22Rv1 (cell line): ENCODE data around the gene SAMD4A.

Source experiments
- CTCF ChIP-seq: fragments of 450-650 bp; IDR thresholded peaks from 2 replicates; pipeline ENCODE4 v1.5.1; 2017; ENCODE audit warnings: mild to moderate bottlenecking
- ZFX ChIP-seq: fragments of 450-650 bp; IDR thresholded peaks from 2 replicates; pipeline ENCODE4 v1.6.1; 2017; ENCODE audit warnings: antibody characterized with exemption, borderline replicate concordance

DNA sequence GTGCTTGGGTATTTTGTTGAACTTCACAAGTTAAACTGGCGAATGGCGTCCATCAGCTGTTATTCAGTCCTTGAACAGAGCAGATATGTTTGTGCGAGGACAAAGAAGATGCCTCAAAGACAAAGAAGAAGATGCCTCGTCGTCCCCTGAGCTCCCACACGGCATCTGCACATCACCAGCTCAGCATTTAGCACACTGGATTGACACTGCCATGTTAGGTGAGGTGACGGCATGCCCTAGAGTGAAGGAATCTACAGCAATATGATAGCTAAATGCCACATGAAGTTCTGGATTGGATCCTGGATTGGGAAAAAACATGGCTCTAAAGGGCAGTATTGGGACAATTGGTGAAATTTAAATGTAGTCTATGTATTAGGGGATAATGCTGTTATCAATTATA is 15.4 kb downstream of the SAMD4A start:
- TF ChIP-seq CTCF (no peak), ZFX (no peak)
